SK-N-DZ (cell line): ENCODE results near the gene ZBTB47.

Experiments
- DNase-seq: peaks from one replicate; pipeline ENCODE4 v3.0.0-alpha.2; 2015; ENCODE audit warnings: low spot score

ZBTB47 gene

DNA sequence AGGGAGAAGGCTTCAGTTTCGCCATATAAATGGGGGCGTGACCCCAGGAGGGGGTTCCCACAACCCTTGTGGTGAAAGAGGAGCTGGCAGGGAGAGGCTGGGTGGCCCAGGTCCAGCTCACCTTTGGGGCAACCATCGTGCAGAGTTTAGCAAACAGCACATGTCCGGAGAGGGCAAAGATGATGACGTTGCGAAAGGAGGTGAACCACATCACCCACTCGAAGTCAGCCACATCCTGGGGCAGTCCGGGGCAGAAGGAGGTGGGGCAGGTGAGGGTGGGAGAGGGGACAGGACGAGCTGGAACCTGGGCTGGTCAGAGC is 45.4 kb downstream of the ZBTB47 start:
- no peak for DNase-seq

DNA sequence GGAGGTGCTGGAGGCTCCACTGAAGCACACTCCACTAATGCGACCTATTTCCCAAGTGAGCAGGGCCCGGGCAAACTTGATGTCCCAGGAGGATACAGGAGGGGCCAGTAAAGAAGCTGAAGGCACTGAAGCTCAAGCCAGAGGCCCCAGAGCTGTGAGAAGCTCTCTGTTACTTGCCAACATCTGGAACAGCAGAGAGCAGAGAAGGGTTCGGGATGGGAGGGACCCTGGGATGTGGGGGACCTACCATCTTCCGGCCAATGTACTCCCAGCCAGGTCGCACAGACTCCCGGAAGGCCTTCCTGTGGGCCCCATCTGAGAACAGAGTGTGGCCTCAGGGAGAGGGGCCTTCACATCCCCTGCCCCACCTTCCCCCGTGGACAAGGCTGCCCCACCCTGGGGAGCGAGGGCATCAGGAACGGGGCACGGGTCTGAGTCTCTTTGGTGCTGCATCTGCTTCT is 46.0 kb downstream of the ZBTB47 start:
- no peak for DNase-seq

GRCh38 chr3:42700366-42701288 is 47.1 kb downstream of the ZBTB47 start:
- no peak for DNase-seq

- DNase-seq = peak; percentile 16
Observed at GRCh38 chr3:42701371-42702065, 48.0 kb downstream of the ZBTB47 start.

GRCh38 chr3:42702066-42702951 is 48.8 kb downstream of the ZBTB47 start, which contains the start of gene HHATL:
TSS of gene HHATL (minus strand) at chr3:42702798. CDS start at chr3:42700826, 1,972 bp downstream.
- DNase-seq = no peak

GRCh38 chr3:42702982-42703694 is 49.6 kb downstream of the ZBTB47 start:
- DNase-seq = no peak

DNA sequence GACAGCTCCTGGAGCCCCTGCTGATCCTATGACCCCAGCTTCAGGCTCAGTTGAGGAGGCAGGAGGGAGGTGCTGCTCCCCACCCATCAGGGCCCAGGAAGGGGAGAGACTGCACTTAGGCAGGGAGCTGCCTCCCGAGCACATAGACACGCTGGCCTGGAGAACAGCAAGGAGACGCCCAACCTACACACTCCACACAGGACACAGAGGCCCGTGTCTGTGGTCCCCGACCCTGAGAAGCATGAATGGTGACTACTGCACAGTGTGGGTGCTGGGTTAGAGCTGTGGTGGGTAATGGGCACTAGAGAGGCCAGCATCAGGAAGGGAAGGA is 50.2 kb downstream of the ZBTB47 start:
- DNase-seq = no peak

DNA sequence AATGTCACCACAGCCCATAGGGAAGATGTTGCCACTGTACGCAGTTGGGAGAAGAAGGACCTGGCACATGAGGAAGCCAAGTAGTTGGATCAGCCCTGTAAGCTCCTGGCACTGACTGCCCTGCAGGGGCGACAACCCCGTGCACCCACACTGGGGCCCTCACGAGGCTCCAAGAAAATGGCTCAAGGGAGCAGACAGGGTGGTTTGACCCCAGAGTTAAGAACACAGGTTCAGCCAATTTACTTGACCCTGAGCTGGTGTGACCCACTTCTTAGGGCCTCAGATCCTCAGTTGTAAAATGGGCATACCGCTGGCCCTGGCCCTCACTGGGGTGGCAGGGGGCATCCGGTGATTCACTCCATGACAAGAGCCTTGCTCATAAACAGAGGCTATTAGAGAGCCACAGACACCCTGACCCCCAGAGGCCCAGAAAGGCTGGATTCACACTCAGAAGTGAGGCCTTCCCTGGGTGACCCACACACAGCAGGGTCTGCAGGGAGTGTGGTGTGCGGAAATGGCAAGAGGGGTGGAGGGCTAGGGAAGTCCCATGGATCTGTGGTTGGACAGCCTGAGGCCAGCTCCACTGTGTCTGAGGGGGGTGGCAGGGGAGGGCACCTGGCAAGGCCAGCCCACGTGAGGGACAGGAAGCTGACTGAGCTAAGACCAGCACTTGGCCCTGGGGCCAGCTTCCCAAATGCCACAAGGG is 50.8 kb downstream of the ZBTB47 start:
- no peak for DNase-seq

- no peak for DNase-seq
Observed at GRCh38 chr3:42705058-42705767, 51.7 kb downstream of the ZBTB47 start.

GRCh38 chr3:42705962-42706585 is 52.6 kb downstream of the ZBTB47 start:
- no peak for DNase-seq

DNA sequence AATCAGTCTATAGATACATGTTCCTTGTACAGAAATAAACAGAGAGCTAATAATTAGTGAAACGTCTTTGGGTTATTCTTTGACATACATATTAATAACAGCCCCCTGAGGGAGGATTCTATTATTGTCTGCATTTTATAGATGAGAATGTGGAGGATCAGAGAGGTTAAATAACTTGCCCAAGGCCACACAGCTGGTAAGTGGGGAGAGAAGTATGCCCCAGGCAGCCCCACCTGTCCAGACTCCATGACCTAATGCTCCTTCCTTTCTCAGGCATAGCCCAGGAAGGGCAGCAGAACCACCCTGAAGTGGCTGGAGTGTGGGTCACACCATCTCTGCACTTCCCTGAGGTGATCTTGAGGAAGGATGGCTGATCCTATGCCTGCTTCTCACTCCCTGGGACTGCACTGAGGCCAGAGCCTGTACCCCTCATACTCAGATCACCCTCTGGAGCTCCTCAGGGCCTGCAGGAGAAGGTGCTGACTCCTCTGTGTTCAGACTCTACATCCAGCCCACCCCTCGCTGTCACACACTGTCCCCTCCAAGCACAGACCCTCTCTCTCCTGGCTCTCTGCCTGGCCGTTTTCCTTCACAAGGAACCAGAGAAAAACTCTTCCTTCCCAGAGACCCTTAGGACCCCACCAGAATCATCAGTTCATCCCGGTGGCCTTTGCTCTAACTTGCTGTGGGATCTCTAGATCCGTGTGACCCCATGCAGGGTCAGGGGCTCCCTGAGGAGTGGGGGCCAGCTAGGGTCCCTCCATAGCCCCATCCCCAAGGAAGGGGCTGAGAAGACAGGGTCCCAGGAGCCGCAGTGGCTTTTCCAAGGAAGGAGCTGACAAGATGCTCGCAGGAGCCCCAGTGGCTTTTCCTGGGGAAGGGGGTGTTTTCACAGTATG is 53.5 kb downstream of the ZBTB47 start:
- no peak for DNase-seq

DNA sequence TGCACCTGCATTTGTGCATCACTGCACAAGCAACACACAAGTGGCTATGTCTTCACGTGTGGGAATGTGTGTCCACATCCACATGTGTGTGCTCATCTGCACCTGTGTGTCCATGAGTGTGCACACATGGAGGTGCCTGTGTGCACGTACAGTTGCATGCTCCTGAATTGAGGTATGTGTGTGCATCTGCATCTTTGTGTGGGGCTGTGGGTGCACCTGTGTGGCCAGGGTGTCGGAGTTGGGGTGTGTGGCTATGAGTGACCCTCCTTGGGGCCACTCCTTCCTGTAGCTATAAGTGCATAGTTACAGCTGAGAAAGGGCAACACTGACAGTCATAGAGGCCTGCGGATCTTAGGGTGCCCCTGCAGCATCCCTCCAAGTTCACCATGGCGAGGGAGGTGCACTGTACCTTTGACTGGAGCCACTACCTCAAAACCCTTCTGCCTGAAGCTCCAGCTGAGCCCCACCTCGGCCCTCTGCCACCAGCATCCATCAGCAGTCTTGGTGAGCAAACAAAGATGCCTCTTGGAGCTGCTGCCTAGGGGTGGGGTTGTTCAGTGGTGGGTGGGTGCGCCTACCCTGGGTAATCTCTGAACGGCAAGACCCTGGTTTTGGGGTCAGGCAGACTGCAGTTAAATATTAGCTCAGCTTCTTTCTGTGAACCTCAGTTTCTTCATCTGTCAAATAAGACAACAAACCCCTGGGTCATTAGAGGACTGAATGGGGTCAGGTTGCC is 54.3 kb downstream of the ZBTB47 start:
- DNase-seq = no peak

DNA sequence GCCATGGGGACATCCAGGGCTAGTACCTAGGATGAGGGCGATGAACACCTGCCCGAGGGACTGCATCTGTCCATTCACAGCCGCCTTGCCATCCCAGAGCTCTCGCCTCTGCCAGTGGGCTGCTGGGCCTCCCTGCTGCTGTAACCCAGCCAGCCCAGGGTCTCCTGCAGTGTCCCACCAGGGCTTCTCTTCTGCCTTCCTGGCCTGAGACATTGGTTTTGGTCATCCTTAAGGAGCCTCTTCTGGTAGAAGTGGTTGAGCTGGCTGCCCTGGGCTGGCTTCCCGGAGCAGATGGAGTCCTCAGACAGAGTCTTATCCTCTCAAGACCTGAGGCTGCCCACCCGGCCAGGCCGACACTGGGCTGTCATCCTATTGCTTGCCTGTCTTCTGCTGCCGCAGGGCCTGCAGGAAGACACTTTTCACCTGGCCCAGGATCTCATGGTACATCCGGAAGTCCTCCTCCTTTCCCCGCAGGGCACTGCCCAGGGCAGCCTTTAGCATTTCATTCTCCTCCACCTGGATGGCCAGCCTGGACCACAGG is 55.2 kb downstream of the ZBTB47 start:
- DNase-seq = no peak

GRCh38 chr3:42709621-42710020 is 56.1 kb downstream of the ZBTB47 start:
- no peak for DNase-seq

DNA sequence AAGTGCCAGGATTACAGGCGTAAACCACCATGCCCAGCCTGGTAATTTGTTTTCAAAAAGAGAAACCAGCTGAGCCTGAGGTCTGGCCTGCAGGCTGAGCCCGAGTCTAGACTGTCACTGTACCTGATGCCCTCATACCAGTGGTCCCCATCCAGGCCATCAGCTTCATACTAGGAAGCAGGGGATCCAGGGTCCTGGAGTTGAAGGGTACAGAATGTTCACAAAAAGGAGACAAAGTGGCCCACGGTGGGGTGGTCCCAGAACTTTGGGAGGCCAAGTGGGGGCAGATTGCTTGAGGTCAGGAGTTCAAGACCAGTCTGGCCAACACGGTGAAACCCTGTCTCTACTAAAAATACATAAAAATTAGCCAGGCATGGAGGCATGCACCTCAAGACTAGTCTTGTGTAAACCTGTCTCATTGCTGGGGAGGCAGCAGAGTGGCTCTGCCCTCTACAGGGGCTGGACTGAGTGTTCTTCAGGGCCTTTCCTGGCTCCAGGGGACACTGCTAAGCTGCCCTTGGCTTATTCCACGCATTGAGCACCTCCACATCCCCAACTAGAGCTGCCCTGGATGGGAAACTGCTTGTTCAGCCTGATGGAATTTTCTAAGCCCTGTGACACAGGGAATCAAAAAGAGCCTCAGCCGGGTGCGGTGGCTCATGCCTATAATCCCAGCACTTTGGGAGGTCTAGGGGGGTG is 57.0 kb downstream of the ZBTB47 start:
- no peak for DNase-seq

DNA sequence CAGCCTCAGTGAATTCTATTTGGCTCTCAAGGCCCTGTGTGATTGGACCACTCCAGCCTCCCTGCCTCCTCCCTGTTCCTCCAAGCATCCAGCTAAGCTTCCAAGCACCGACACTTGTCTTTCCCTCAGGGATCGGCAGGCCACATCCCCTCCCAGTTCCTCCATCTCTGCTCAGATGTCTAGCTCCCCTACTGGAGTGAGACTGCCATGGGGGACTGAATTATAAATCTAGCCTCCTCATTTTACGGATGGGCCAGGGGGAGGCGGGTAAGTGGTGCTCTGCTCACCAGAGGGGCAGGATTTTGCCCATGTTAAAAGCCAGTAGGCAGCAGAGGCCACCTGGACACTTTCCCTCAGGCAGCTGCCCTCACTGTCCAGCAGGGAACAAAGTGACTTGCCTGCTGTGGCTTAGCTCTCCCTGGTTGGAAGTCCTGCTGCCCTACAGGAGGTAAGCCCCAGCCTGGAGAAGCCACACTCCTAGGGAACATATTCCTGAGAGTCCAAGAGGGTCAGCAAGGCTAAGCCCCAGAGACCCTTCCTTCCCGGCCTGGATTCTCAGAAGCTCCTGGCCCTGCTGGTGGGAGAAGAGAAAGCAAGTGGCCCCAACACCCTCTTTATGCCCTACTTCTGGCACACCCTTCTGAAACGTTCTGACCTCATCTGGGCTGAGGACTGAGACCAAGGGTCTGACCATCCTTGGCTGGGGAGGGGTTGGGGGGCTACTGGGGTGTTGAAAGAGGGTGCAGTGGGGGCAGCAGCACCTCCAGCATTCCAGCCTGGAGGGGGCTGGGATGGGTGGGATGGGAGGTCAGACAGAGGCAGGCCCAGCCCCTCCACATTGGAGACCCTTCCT is 58.2 kb downstream of the ZBTB47 start:
- no peak for DNase-seq
